Stimulated activated CD4-positive, alpha-beta T cell treated with anti-CD3 and anti-CD28 coated beads, Interleukin-2, amount 100 ng/mL, for 24 hours (primary cell): ENCODE results near the gene BTNL8.

Experiments used
- DNase-seq, 2 donors: peaks; one replicate each; pipeline ENCODE4 v3.0.0-alpha.2; 2020

The BTNL8 gene, protein sequence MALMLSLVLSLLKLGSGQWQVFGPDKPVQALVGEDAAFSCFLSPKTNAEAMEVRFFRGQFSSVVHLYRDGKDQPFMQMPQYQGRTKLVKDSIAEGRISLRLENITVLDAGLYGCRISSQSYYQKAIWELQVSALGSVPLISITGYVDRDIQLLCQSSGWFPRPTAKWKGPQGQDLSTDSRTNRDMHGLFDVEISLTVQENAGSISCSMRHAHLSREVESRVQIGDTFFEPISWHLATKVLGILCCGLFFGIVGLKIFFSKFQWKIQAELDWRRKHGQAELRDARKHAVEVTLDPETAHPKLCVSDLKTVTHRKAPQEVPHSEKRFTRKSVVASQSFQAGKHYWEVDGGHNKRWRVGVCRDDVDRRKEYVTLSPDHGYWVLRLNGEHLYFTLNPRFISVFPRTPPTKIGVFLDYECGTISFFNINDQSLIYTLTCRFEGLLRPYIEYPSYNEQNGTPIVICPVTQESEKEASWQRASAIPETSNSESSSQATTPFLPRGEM

DNA sequence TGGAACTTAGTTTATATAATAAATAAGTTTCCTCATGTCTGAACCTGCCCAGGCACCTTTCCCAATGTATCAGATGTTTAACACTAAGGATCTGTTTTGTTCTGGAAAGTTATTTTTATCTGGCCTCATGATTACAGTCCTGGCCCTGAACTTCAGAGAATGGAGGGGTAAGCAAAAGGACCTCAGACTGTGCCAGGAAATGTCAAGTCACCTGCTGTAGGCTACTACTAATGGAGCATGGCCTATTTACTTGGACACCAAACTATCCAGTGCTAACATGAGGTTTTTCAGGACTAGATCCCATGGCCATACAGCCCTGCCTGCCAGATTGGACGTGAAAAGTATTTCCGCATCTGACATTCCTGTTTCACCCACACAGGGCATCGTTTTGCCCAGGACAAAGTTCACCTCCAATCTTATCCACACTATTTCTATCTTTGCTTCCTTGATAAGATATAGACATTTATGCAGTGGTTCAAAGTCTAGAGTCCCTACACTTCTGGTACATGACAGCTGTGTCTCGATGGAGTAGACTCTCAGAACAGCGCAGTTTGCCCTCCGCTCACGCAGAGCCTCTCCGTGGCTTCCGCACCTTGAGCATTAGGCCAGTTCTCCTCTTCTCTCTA is at the start of gene BTNL8:
TSS of gene BTNL8 (plus strand) at position 539 of the 626 bp plus-strand sequence. CDS start 152 bp downstream, outside the sequence.
- DNase-seq = no peak

DNA sequence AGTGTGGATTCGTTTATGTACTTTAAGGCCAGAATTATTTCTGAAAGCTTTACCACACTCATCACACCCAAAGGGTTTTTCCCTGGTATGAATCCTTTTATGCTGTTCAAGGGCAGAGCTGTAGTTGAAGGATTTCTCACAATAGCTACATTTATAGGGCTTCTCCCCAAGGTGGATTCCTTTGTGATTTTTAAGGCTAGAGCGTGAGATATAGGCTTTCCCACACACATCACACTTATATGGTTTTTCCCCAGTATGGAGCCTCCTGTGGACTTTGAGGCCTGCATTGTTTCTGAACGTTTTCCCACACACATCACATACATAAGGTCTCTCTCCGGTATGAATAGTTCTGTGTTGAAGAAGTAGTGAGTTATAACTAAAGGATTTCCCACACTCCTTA is 49.1 kb upstream of the BTNL8 start:
- no peak for DNase-seq

DNA sequence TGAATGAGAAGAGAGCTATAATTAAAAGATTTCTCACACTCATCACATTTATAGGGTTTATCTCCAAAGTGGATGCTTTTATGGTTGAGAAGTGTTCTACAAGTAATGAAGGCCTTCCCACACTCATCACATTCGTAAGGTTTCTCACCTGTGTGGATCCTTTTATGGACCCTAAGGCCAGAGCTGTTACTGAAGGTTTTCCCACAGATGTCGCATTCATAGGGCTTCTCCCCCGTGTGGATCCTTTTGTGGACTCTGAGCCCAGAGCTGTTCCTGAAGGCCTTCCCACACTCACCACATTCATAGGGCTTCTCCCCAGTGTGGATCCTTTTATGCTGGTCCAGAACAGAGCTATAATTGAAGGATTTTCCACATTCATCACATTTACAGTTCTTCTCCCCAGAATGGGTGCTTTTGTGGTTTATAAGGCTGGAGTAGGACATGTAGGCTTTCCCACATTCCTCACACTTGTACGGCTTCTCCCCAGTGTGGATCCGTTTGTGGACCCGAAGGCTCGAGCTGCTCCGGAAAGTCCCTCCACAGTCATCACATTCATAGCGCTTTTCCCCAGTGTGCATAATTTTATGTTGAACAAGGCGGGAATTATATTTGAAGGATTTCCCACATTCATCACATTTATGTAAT is 48.4 kb upstream of the BTNL8 start:
- no peak for DNase-seq

DNA sequence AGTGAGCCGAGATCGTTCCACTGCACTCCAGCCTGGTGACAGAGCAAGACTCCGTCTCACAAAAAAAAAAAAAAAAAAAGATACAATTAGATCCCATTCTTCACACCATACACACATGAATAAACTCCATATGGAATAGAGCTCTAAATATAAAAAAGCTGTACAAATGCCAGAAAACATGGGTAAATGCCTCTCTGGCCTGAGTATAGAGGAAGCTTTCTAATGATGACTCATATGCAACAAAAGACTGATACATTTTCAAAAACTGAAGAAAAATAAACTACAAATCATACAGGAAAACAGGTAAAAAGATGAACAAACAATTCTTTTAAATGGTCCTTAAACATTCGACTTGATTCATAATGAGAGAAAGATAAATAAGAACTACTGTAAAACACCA is 46.5 kb upstream of the BTNL8 start:
- DNase-seq = no peak

DNA sequence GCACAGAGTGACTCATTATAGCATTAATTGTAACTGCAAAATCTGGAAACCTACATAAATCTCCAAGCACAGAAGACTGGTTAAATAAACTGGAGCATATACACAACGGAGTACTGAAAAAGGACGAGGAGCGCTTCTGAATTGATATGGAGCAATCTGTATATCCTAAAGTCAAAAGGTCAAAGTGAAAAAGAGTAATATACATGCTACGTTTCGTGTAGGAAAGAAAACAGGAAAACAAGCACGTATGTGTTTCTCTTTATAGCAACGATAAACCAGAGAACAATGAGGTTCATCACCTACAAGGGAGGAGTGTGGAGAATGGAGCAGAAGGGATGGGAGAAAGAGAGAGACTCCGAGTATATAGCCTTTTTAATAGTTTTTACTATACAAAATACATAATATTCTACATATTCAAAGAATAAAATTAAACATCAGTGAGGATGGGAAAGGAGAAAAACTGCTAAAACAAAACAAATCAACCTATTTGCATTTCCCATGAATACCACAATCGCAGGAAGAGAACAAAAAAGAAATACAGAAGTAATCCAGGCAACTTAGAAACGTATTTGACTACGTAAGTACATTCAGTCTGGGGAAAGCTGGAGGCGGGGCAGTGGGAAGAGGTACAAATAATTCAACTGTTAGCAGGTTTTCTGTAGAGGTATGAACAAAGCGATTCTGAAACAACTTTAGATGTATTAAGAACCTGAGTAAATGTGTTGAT is 45.7 kb upstream of the BTNL8 start:
- DNase-seq = no peak

DNA sequence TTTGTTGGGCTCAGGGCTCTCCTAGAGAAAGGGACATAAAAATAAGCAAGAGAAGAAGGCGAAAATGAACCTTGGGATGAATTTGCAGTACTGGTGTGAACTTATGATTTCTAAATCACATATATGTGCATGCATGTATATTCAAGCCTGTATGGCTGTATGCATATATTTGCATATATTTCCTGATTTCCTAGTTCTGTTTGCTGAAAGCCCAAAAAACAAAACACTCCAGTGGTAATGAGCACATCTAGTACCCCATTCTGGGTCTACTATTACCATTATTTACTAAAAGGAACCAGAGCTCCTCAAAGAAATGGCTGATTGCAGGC is 45.1 kb upstream of the BTNL8 start:
- no peak for DNase-seq

DNA sequence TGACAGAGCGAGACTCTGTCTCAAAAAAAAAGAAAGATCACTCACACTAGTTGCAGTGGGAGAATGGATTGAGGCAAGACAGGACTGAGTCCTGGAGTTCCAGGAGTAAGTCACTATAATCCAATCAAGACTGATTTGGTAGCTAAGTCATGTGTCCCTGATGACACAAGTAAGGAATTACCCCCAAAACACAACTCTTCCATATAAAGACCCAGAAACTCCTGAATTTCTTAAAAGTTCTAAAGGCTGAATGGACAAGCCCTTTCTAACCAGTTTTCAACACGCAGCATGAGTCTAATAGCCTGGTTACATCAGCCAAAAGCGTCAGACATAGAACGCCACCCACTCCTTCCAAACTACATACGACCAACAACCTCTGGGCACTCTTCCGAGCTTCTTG is 40.4 kb upstream of the BTNL8 start:
- DNase-seq = no peak

DNA sequence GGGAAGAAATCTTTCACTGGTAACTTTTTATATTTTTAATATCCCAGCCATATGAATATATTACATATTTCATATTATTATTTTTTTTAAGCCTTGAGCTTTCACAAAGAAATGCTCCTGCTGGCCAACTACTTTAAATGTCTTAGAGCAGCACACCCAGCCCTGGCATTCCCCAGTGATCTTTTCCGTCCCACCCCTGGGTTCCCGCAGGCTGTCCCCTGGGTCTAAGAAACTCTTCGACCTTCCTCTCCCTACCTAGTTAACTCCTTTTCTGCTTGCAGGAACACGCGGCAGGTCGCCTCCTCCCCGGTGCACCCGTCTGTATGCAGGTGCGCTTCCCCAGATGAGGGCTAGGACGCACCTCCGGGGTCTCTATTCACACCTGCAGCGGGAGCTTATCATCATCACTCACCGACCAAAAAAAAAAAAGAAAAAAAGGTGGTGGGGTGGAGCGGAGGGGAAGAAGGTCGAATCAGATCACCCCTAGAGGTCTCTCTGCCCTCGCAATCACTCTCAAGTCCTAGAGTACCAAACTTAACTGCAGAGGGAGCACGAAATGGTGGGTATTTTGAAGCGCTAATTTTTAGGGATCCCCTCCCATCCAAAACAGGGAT is 38.6 kb upstream of the BTNL8 start:
- DNase-seq = peak in 1 of 2 donors; percentile 33

DNA sequence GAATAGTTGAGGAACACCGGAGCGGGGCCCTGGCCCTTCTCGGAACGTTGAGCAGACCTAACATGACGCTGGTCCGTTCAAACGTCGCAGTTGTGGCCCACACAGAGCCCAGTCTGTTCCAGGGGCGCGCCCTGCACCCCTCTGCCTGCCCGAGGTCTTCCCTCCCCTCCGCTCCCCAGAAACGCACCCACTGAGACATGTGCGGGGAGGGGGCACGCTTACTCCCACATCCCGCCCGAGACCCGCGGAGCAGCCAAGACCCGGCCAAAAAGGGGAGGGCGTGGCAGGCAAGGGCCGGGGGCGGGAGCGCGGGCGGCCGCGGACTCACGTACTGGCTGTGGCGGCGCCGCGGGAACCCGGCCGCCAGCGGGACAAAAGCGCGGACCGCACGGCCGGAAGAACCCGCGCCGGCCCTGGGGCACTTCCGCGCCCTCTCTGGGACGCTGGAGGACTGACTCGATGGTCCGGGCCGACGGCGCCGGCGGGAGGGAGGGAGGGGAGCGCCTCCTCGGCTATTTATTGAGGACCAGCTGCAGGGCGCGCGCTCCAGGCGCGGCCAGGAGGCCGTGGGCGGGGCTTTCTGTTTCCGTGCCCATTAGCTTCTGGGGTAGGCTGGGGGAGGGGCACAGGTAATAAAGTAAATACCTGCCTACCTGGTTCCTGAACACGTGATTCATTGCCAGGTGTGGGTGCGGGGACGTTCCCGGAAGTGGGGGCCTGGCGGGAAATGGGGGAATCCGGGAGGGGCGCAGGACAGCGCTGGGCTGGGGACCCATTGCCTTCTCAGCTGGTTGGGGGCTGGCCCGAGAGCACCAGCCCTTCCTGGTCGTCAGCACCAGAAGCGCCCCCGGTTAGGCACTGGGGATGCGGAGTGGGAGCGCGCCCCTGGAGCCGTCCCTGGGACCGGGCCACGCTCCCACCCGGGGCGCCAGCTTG is 37.8 kb upstream of the BTNL8 start, which contains the start of gene ZFP62:
TSS of gene ZFP62 (minus strand) at position 390 of the 936 bp plus-strand sequence. CDS start at position 333, 57 bp downstream.
- DNase-seq = peak; percentile 86 to 88

DNA sequence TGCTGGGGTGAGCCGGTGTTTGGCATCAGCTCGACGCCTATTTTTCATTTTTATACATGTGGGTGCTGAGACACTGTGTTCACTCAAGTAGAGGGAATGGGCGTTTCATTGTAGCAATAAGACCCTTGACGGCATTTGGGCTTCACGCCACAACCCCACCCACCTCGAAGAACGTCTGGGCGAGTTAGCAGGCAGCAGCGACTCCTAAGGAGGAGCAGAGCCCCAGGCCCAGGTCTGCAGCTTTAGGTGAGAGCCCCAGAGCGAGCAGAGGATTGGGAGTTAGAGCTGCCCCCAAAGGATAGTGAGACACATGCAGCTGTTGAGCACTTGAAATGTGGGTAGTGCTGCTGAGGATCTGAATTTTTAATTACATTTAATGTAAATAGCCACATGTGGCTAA is 36.3 kb upstream of the BTNL8 start:
- no peak for DNase-seq

DNA sequence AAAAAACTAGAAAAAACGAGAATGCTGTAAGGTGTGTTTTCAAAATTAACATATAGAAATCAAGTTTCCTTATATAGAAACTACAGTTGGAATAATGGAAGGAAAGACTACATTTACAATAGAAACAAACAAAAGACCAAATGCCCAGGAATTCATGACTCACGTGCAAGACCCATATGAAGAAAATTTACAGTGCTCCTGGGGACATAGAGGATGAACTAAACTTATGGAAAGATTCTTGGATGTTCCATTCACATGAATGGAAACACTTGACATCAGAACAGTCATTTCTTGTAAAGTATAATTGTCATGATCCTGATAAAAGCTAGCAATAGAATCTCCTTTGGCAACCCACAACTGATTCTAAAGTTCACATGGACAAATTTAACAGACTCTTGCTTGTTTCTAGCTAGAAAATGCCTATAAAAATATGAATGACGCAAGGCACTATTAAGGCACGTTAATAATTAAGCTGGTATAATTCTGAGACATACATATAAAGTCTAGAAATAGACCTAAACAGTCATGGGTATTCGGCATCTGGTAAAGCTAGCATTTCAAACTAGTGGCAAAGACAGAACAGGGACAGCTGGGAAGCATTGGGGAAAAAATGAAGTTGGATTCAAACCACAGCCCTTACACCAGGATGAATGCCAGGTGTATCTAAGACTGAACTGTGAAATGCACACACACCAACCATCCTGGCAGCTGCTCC is 32.8 kb upstream of the BTNL8 start:
- no peak for DNase-seq

DNA sequence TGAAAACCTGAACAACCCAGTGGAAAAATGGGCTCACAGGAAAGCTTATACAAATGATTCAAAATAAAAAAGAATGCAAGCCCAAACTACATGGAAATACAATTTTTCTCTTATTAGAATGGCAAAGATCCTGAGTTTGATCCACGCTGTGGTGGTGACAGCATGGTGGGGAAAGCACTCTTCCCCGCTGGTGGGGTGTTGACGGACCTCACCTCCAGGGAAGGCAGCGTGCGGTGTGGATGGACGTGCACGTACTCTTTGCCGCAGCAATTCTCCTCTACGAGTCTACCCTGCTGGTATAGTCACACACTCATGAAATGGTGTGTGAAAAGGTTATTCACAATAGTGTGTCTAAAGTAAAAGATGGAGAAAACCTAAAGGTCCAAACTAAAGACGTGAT is 32.0 kb upstream of the BTNL8 start:
- DNase-seq = no peak

DNA sequence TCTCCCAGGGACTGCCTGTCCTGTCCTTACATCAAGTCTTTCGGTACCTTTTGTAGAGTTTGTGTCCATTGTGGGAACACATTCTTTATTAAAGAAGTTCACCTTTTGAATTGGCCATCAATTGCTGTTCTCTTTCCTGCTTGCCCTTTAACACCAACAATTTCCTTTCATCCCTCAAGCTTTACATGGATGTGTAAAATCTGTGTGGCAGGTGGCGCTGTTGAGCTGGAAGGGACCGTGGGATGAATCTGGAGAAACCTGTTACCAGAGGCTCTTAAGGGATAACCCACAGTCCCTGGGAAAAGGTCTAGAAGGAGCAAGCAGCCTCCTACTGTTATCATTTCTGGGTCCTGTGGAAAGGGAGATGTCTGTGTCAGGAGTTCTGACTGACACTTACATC is 30.0 kb upstream of the BTNL8 start:
- DNase-seq = peak; percentile 75 to 82

DNA sequence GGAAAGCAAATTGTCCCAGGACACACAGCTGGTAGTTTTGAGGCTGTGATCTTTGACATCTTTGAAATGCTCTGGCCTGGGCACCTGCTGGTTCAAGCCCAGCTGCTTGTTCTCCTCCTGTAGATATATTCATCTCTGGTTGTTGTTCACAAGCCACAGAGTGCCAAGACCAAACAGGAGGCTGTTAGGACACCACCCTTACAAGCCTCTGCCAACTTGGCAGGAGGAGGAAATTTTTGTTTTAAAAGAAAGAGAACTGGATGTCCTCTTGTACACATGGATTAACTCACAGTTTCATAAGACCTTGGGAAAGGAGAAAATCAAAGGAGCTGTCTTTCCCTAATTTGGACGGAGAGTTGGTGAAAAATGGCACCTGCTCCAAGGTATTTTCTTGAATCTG is 29.4 kb upstream of the BTNL8 start:
- DNase-seq = no peak

DNA sequence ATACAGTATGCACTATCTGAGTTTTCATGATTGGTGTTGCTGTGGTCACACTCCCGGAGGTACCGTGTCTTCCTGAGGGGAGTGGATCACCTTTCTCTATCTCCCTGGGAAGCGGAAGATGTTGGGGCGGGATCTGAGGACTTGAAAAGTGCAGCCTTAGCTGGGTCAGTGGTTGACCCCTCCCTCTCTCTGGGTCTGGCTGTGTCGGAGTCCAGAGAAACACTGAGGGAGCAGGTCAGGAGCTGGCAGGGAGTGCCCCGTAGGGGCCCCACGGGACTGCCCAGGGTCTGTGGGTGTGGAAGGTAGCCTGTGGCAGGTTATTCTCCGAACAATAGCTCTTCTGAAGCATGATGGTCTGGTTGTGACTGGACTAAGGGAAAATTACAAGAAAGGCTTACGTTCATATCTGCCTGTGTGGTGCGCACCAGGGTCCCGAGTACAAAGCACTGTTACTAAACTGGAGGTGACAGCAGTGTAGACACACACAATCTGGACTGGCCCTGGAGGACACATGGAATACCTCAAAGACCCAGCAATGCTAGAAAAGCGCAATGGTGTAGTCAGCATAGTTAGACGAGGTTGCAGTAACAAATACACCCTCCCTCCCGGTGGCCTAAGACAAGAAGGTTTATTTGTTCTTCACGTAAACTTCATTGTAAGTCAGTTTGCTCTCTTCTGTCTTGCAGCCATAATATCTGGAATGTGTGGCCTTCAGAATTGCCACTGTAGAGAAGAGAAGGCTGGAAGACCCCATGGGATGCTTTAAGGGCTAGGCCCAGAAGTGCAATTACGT is 28.5 kb upstream of the BTNL8 start:
- no peak for DNase-seq

DNA sequence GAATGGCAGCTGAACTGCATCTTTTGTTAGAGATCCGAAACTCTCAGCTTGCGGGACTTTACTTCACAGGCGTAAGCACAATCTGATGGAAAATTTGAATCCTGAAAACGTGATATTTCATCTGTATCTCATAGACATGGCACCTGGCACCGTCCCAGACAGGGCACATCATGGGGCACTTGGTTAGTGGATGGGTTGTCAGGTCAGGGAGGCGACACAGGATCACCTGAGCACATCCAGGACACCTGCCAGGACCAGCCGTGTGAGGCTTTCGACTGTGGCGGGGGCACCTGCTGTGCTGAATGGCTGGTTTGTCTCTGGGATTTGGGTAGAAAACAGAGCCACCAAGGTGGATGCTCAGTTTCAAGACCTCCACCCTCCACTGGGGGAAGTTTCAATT is 26.5 kb upstream of the BTNL8 start:
- no peak for DNase-seq

DNA sequence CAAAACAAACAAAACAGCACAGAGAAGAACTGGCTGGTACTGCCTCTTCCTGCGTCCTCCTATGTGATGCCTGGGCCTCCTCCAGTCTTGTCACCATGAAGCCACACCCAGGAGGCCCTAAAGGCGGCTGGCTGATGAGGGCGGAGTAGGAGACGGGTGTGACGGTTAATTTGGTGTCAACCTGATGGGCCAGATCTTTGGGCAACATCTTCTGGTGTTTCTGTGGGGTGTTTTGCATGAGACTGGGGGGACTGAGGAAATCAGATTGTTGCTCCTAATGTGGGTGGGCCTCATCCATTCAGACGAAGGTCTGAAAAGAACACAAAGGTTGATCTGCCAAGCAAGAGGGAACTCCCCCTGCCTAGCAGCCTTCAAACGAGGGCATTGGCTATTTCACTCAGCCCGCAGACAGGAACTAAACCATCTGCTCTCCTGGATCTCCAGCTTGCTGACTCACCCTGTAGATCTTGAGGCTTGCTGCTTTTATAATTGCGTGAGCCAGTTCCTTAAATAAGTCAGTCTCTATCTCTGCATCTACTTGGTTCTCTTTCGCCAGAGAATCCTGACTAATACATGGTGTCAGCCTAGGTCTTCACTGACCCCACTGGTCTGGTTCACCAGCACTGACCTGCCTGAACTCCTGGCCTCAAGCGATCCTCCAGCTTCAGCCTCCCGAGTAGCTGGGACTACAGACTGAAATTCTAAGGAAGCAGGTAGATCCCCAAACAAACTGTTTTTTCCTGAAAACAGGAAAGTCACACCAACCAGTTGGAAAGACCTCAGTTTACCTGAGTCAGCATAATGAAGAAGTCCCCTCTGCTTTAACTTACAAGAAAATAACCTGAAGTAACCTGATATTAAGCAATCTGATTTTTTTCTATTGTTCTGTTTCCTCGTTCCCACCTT is 25.1 kb upstream of the BTNL8 start:
- no peak for DNase-seq

DNA sequence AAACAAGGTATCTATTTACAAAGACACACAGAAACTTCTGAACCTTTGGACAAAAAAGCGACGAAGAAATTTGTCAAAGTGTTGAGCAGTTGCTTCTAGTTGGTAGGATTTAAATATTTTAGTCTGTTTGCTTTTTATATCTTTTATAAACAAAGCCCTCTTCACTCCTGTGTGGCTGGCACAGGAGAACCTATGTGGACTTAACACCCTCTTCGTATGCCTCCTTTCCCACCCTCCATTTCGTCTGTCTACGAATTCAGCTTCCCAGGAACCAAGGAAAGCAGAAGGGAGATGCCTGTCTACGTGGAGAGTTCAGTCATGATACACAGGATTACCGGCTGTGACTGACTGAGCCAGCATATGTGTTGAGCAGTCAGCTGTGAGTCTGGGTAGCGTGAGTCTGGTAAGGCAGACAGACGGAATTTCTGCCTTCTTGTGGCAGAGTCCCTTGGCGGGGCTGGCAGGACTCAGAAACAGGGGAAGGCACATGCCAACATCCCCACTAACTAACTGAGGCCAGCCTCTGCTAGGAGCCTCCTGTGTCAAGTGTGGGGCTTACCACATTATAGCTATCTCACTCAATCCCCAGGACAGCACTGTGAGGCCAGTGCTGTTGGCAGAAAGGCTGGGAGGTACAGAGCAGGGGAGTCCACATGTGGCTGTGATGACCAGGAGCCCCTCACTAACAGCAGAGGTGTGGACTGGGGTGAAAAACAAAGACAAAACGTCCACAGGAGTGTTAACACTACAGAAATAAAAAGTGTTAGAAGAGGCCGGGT is 24.0 kb upstream of the BTNL8 start:
- DNase-seq = no peak
